NCI-H2107 (cell line): ENCODE measurements around the gene PHIP.

ENCODE experiments used
- DNase-seq: peaks from one replicate; lab custom pipeline; 2025; lab: John Stamatoyannopoulos, UW

Gene PHIP

GRCh38 chr6:79070206-79070825 is 7.7 kb downstream of the PHIP start:
- DNase-seq: no peak

GRCh38 chr6:79066828-79067227 is 11.2 kb downstream of the PHIP start:
- no peak for DNase-seq

- DNase-seq: no peak
Observed at GRCh38 chr6:79066330-79066729, 11.7 kb downstream of the PHIP start.

- no peak for DNase-seq
Observed at GRCh38 chr6:79065232-79065631, 12.8 kb downstream of the PHIP start.

GRCh38 chr6:79064635-79065034 is 13.4 kb downstream of the PHIP start:
- no peak for DNase-seq

- no peak for DNase-seq
Observed at GRCh38 chr6:79062708-79063107, 15.3 kb downstream of the PHIP start.

GRCh38 chr6:79057746-79058145 is 20.3 kb downstream of the PHIP start:
- DNase-seq: no peak

GRCh38 chr6:79056226-79056625 is 21.8 kb downstream of the PHIP start:
- DNase-seq: no peak

- no peak for DNase-seq
Observed at GRCh38 chr6:79048611-79049010, 29.4 kb downstream of the PHIP start.

- no peak for DNase-seq
Observed at GRCh38 chr6:79047072-79047471, 31.0 kb downstream of the PHIP start.

- no peak for DNase-seq
Observed at GRCh38 chr6:79045966-79046365, 32.1 kb downstream of the PHIP start.

GRCh38 chr6:79042799-79043126 is 35.3 kb downstream of the PHIP start:
- DNase-seq: no peak

GRCh38 chr6:79042088-79042798 is 35.8 kb downstream of the PHIP start:
- DNase-seq: no peak

- no peak for DNase-seq
Observed at GRCh38 chr6:79040083-79040482, 38.0 kb downstream of the PHIP start.

GRCh38 chr6:79038061-79038460 is 40.0 kb downstream of the PHIP start:
- no peak for DNase-seq

- DNase-seq: no peak
Observed at GRCh38 chr6:79034865-79035264, 43.2 kb downstream of the PHIP start.

- no peak for DNase-seq
Observed at GRCh38 chr6:79033279-79033678, 44.8 kb downstream of the PHIP start.

- no peak for DNase-seq
Observed at GRCh38 chr6:79031821-79032590, 46.0 kb downstream of the PHIP start.

GRCh38 chr6:79030511-79030910 is 47.5 kb downstream of the PHIP start:
- no peak for DNase-seq

- no peak for DNase-seq
Observed at GRCh38 chr6:79030023-79030422, 48.0 kb downstream of the PHIP start.

GRCh38 chr6:79028641-79029314 is 49.3 kb downstream of the PHIP start:
- no peak for DNase-seq

- DNase-seq: no peak
Observed at GRCh38 chr6:79011940-79012339, 66.1 kb downstream of the PHIP start.

GRCh38 chr6:79010422-79010821 is 67.6 kb downstream of the PHIP start:
- no peak for DNase-seq
